ENCODE results near the gene SPSB1.

Gene SPSB1

GRCh38 chr1:9319789-9320519 lies 27.3 kb downstream of the SPSB1 start:
- DNase-seq (ENCODE audit: low read depth) = no peak

DNA sequence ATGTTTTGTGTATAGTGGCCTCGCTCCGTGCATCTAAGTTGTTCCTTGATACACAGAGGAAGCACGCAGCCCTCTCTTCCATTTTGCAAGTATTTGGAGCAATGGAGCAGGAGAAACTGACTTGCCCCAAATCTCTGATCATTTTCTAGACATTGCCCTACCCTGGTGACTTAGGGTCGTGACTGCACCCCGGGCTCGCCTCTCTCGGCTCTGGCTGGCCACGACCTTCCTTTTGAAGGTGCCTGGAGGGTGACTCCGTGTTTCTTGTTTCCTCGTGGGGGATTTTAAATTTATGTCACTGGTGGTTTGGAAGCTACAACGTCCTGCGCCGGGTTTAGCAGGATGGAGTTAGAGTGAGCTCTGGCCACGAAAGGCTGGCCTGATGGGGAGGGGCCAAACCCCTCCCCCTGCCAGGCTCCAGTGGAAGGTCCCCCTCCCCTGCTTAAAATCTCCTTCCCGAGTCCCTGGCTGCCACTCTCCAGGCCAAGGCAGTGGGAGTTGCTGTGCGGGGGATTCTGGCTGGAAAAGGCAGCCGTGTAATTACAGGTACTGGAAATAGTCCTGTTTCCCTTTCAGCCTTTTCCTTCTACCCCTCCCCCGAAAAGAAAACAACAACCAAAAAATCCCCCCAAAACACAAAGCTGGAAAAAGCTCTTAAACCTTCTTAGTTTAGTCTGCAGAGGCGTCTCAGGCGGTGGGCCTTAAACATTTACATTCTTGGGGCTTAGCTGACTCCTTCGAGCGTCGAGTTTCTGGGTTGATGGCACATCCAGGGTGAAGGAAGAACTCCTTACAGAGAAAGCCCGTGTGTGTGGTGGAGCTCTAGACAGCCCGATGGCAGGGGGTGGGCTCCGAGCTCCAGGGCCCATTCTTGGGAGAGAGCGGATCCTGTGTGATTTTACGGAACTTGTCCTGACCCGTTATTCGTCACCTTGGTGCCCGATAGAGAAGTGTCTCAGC lies 28.1 kb downstream of the SPSB1 start:
- no peak for DNase-seq (ENCODE audit: low read depth)

GRCh38 chr1:9321480-9321849 lies 28.8 kb downstream of the SPSB1 start:
- DNase-seq (ENCODE audit: low read depth) = no peak

DNA sequence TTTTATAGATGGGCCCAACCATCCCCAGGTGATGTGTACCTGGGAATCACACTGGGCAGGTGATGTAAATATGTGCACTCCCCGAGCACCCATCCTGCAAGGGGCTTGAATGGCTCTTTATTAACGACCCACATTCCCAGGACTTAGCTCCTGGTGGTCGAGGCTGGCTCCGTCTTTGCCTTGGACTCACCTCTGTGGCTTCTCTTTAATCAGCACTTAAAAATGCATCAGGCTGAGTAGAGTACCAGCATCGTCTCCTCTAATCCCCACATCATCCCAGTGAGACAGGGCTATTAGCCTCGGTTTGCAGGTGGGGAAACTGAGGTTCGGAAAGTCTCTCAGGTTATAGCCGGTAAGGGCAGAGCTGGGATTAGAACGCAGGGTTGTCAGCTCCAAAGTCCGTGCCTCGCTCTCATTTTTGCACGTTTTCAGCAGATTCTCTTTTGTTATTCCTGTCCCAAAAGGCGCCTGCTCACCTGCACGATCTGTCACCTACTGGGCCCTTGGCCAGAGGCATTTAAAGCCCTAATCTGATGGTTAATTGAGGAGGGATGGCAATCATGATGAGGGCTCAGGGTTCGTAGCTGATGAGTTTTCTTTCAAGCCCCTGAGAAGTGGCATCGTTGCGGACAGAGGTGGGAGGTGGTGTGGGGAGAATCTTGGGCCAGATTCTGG lies 29.4 kb downstream of the SPSB1 start:
- DNase-seq (ENCODE audit: low read depth) = no peak

- no peak for DNase-seq (ENCODE audit: low read depth)
Observed at GRCh38 chr1:9322661-9323244, 30.1 kb downstream of the SPSB1 start.

DNA sequence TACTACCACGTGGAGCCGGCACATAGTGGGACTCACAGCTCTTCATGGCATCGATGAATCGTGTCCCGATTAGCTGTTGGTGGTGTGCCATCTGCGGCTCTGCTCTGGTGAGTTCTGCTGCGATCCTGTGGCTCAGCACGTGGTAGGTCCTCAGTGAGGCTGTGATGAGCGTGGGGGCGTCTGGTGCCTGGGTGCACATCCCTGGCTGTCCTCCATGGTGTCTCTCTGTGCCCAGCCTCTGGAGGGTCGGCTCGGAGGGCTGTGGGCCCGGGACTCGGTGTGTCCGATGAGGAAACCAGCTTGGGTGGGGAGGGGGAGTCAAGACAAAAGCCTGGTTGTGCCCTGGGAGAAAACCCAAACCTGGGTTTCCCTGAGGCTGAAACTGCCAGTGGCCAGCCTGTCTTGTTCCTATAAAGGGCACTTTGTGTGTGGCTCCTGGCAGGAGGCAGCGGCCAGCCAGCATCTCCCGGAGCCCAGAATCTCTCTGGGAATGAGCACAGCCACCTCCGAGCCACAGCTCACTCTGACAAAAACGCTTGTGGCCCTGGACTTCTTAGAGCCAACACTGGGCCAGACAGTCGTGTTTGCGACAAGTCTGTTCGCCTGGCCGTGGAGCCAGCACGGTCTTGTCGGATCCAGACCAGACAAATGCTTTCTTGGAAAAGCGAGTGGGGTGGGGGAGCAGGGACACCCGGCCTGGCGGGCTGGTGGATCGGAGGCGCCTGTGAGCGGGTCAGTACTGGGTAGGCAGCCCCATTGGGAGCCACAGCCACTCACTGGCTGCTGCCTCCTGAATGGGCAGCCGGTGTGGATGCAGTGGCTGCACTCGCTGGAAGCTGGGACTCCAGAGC lies 31.8 kb downstream of the SPSB1 start:
- no peak for DNase-seq (ENCODE audit: low read depth)

DNA sequence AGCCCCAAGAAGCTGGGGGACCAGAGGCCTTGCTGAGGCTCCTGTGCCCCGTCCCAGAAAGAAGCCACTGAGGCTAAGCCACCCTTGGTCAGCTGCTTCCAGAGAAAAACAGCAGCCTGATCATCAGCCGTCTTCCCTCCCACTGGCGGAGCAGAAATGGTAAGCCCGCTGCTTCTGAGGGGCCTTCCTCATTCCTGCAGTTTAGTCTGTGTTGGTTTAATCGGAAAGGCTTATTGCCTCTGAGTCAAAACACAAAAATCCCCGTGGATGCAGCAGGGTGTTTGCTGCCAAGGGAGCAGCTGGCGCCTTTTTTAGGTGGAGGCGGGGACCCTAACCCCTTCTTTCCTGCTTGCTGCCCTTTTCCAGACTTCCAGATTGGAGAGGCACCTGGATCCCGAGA lies 33.9 kb downstream of the SPSB1 start:
- DNase-seq (ENCODE audit: low read depth) = no peak

- DNase-seq (ENCODE audit: low read depth) = no peak
Observed at GRCh38 chr1:9328201-9328600, 35.5 kb downstream of the SPSB1 start.

GRCh38 chr1:9328715-9329114 lies 36.0 kb downstream of the SPSB1 start:
- DNase-seq (ENCODE audit: low read depth) = no peak

GRCh38 chr1:9331016-9331415 lies 38.3 kb downstream of the SPSB1 start:
- no peak for DNase-seq (ENCODE audit: low read depth)

GRCh38 chr1:9331558-9332346 lies 39.1 kb downstream of the SPSB1 start:
- DNase-seq (ENCODE audit: low read depth) = no peak

- DNase-seq (ENCODE audit: low read depth) = no peak
Observed at GRCh38 chr1:9332513-9333143, 39.9 kb downstream of the SPSB1 start.

GRCh38 chr1:9338397-9339246 lies 45.9 kb downstream of the SPSB1 start:
- DNase-seq (ENCODE audit: low read depth) = no peak

- no peak for DNase-seq (ENCODE audit: low read depth)
Observed at GRCh38 chr1:9340172-9340854, 47.6 kb downstream of the SPSB1 start.

- DNase-seq (ENCODE audit: low read depth) = no peak
Observed at GRCh38 chr1:9340864-9341263, 48.2 kb downstream of the SPSB1 start.

DNA sequence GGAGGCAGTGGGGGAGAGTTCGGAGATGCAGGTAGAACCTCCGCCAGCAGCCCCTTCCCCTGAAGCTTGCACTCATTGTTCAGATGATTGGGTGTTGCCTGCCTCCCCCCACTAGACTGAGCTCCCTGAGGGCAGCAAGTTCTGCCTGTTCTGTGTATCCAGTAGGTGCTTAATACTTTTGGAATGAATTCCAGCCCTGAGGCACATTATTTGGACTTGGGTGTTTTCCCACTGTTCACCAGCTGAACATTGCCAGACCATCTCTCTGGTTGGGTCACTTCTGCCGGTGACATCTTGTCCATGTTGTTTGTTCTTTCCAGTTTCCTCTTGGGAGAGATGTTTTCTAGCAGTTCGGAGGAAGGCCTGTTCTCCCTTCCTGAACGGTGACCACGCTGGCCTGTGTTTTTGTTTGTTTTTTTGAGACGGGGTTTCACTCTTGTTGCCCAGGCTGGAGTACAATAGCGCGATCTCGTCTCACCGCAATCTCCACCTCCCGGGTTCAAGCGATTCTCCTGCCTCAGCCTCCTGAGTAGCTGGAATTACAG lies 48.7 kb downstream of the SPSB1 start:
- no peak for DNase-seq (ENCODE audit: low read depth)

DNA sequence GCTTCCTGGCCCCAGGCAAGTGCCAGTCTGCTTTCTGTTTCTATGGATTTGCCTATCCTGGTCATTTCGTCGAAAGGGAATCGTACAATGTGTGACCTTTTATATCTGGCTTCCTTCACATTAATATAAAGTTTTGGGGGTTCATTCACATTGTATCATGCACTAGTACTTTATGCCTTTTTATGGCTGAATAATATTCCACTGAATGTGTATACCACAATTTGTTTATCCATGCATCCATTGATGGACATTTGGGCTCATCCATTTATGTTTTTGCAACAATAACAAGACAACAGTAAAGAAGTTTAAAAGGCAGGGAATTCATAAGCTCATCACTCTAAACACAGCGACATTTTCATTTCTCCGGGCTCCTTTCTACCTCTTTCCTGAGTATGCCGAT lies 50.6 kb downstream of the SPSB1 start:
- no peak for DNase-seq (ENCODE audit: low read depth)

Measured in stimulated activated CD8-positive, alpha-beta memory T cell treated with anti-CD3 and anti-CD28 coated beads, Interleukin-15, amount 100 ng/mL, for 24 hours (primary cell).